Esophagus squamous epithelium (tissue), 4 donors: ENCODE measurements around the gene RNF115.

ENCODE experiments used
- CTCF ChIP-seq, 6 experiments: fragments of 450-650 bp in 4 of 6; fragments of 200-600 bp in 2 of 6; sonication (generic) in 2 of 6; IDR thresholded peaks; one replicate each; pipeline ENCODE4 v1.5.1; 2016 to 2019; ENCODE audit warnings: antibody characterized with exemption in 6 of 6, mild to moderate bottlenecking in 4 of 6, moderate library complexity in 4 of 6
- POLR2A ChIP-seq, 4 donors: fragments of 450-650 bp; IDR thresholded peaks; one replicate each; pipeline ENCODE4 v1.6.1; 2017; ENCODE audit warnings: antibody characterized with exemption in 4 of 4, mild to moderate bottlenecking in 4 of 4, moderate library complexity in 3 of 4

GRCh38 chr1:145692785-145693443 is 131.0 kb downstream of the RNF115 start:
- TF ChIP-seq CTCF (IDR thresholded peaks at IDR 0.05), result no peak
- no peak for TF ChIP-seq POLR2A (IDR thresholded peaks at IDR 0.05)
